ENCODE results near the gene HHATL.

Gene HHATL

DNA sequence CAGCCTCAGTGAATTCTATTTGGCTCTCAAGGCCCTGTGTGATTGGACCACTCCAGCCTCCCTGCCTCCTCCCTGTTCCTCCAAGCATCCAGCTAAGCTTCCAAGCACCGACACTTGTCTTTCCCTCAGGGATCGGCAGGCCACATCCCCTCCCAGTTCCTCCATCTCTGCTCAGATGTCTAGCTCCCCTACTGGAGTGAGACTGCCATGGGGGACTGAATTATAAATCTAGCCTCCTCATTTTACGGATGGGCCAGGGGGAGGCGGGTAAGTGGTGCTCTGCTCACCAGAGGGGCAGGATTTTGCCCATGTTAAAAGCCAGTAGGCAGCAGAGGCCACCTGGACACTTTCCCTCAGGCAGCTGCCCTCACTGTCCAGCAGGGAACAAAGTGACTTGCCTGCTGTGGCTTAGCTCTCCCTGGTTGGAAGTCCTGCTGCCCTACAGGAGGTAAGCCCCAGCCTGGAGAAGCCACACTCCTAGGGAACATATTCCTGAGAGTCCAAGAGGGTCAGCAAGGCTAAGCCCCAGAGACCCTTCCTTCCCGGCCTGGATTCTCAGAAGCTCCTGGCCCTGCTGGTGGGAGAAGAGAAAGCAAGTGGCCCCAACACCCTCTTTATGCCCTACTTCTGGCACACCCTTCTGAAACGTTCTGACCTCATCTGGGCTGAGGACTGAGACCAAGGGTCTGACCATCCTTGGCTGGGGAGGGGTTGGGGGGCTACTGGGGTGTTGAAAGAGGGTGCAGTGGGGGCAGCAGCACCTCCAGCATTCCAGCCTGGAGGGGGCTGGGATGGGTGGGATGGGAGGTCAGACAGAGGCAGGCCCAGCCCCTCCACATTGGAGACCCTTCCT, 9.1 kb upstream of the HHATL start:
- DNase-seq = no peak

DNA sequence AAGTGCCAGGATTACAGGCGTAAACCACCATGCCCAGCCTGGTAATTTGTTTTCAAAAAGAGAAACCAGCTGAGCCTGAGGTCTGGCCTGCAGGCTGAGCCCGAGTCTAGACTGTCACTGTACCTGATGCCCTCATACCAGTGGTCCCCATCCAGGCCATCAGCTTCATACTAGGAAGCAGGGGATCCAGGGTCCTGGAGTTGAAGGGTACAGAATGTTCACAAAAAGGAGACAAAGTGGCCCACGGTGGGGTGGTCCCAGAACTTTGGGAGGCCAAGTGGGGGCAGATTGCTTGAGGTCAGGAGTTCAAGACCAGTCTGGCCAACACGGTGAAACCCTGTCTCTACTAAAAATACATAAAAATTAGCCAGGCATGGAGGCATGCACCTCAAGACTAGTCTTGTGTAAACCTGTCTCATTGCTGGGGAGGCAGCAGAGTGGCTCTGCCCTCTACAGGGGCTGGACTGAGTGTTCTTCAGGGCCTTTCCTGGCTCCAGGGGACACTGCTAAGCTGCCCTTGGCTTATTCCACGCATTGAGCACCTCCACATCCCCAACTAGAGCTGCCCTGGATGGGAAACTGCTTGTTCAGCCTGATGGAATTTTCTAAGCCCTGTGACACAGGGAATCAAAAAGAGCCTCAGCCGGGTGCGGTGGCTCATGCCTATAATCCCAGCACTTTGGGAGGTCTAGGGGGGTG, 7.9 kb upstream of the HHATL start:
- DNase-seq = no peak

DNA sequence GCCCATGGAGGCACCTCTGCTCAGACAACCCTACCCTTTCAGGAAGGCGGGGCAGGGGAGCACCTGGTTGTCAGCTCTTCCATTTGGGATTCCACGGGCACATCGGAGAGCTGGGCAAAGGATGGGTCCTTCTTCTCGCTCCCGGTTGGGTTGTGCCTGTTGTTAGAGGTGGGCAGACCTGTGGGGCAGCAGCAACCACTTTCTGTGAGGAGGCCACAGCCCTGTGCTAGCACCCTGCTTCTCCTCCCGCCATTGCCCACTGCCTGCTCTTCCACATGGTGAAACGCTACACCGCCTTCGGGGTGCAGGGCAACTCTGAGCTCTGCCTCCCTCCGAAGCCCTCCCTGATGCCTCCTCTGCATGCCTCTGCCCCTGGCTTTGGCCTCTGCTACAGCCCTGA, 7.0 kb upstream of the HHATL start:
- DNase-seq = no peak

DNA sequence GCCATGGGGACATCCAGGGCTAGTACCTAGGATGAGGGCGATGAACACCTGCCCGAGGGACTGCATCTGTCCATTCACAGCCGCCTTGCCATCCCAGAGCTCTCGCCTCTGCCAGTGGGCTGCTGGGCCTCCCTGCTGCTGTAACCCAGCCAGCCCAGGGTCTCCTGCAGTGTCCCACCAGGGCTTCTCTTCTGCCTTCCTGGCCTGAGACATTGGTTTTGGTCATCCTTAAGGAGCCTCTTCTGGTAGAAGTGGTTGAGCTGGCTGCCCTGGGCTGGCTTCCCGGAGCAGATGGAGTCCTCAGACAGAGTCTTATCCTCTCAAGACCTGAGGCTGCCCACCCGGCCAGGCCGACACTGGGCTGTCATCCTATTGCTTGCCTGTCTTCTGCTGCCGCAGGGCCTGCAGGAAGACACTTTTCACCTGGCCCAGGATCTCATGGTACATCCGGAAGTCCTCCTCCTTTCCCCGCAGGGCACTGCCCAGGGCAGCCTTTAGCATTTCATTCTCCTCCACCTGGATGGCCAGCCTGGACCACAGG, 6.1 kb upstream of the HHATL start:
- DNase-seq = no peak

DNA sequence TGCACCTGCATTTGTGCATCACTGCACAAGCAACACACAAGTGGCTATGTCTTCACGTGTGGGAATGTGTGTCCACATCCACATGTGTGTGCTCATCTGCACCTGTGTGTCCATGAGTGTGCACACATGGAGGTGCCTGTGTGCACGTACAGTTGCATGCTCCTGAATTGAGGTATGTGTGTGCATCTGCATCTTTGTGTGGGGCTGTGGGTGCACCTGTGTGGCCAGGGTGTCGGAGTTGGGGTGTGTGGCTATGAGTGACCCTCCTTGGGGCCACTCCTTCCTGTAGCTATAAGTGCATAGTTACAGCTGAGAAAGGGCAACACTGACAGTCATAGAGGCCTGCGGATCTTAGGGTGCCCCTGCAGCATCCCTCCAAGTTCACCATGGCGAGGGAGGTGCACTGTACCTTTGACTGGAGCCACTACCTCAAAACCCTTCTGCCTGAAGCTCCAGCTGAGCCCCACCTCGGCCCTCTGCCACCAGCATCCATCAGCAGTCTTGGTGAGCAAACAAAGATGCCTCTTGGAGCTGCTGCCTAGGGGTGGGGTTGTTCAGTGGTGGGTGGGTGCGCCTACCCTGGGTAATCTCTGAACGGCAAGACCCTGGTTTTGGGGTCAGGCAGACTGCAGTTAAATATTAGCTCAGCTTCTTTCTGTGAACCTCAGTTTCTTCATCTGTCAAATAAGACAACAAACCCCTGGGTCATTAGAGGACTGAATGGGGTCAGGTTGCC, 5.2 kb upstream of the HHATL start:
- DNase-seq = no peak

DNA sequence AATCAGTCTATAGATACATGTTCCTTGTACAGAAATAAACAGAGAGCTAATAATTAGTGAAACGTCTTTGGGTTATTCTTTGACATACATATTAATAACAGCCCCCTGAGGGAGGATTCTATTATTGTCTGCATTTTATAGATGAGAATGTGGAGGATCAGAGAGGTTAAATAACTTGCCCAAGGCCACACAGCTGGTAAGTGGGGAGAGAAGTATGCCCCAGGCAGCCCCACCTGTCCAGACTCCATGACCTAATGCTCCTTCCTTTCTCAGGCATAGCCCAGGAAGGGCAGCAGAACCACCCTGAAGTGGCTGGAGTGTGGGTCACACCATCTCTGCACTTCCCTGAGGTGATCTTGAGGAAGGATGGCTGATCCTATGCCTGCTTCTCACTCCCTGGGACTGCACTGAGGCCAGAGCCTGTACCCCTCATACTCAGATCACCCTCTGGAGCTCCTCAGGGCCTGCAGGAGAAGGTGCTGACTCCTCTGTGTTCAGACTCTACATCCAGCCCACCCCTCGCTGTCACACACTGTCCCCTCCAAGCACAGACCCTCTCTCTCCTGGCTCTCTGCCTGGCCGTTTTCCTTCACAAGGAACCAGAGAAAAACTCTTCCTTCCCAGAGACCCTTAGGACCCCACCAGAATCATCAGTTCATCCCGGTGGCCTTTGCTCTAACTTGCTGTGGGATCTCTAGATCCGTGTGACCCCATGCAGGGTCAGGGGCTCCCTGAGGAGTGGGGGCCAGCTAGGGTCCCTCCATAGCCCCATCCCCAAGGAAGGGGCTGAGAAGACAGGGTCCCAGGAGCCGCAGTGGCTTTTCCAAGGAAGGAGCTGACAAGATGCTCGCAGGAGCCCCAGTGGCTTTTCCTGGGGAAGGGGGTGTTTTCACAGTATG, 4.4 kb upstream of the HHATL start:
- DNase-seq = no peak

DNA sequence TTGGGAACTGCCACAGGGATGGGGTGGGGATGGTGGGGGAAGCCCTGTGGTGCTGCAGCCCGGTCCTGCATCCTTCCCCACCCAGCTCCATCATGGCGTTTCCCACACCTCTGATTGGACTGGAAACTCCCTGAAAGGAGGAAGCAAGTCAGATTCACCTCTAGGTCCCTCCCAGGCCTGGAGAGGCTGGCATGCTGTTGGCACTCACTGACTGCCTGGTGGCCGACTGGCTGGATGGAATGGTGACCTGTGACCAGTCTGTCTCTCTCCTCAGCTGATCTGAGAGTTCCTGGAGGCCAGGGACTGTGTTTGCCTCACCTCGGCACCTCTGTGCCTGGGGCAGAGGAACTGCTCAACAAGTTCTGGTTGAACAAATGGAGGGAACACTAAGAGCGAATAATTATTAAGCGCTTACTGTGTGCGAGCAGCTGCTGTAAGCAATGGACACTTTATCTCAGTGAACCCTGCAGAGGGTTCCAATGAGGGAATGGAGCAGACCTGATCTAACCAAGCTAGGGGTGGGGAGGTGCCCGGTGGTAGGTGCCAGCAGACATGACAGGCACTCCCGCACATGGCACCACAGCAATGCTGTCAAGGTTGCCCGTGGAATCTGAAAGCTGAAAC, 3.5 kb upstream of the HHATL start:
- no peak for DNase-seq

DNA sequence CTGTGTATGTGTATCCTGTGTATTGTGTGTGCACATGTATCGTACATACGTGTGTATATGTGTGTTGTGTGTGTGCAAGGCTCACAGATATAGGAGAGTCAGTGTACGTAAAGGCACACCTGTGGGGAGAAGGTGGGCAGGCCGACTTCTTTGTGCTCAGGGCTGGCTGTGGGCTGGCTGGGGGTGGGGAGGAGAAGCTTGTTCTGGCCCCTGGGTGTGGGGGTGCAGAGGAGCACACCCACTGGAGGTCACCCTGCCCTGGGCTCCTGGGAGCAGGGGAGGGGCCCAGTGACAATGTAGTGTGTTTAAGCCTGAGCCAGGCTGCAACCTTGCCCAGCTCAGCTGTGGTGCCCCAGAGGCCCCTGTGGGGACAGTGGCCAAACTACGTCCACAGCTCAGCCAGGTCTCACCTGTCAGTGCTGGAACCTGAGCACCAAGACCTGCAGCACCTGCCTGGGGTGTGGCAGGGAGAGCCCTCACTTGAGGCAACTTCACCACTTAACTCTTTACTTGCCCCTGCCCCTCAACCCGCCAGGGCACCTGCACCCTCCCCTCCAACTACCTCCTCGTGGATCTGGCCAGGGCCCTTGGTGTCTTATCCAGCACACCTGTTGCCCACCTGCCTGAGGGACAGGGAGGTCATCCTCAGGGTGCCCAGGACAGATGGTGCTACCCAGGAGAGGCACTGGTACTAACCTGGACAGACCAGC, 2.6 kb upstream of the HHATL start:
- DNase-seq = no peak

DNA sequence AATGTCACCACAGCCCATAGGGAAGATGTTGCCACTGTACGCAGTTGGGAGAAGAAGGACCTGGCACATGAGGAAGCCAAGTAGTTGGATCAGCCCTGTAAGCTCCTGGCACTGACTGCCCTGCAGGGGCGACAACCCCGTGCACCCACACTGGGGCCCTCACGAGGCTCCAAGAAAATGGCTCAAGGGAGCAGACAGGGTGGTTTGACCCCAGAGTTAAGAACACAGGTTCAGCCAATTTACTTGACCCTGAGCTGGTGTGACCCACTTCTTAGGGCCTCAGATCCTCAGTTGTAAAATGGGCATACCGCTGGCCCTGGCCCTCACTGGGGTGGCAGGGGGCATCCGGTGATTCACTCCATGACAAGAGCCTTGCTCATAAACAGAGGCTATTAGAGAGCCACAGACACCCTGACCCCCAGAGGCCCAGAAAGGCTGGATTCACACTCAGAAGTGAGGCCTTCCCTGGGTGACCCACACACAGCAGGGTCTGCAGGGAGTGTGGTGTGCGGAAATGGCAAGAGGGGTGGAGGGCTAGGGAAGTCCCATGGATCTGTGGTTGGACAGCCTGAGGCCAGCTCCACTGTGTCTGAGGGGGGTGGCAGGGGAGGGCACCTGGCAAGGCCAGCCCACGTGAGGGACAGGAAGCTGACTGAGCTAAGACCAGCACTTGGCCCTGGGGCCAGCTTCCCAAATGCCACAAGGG, 1.7 kb upstream of the HHATL start:
- no peak for DNase-seq

DNA sequence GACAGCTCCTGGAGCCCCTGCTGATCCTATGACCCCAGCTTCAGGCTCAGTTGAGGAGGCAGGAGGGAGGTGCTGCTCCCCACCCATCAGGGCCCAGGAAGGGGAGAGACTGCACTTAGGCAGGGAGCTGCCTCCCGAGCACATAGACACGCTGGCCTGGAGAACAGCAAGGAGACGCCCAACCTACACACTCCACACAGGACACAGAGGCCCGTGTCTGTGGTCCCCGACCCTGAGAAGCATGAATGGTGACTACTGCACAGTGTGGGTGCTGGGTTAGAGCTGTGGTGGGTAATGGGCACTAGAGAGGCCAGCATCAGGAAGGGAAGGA, 1.1 kb upstream of the HHATL start:
- no peak for DNase-seq

DNA sequence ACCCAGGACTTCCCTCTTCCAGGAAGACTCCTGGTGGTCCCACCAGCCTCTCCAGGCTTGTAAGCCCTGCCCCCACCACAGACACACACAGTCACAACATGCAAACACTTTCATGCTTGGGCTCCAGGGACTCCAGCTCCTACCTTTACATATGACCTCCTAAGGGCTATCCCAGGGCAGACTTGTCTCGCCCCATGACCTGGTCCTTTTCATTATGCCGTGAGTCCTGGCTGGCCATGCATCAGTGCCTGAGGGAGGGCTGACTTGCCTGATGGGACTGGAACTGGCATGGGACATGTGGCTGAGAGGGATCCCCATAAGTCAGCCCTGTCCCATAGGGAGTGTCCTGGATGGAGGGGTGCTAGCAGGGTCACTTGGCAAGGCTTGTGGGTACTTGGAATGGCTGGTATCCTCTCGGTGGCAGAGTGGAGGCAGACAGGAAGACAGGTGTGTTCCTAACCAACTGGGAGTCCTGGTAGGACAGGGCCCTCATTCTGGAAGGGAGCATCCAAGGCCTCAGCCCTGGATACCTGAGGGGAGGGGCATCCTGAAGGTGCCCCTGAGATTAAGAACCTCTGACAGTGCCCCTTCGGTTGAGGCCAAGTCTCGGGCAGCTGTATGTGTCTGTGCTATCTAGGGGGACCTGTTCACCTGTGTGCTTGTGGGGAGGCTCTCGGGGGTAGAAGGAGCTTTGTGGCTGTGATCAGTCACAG, 540 bp upstream of the HHATL start:
- no peak for DNase-seq

DNA sequence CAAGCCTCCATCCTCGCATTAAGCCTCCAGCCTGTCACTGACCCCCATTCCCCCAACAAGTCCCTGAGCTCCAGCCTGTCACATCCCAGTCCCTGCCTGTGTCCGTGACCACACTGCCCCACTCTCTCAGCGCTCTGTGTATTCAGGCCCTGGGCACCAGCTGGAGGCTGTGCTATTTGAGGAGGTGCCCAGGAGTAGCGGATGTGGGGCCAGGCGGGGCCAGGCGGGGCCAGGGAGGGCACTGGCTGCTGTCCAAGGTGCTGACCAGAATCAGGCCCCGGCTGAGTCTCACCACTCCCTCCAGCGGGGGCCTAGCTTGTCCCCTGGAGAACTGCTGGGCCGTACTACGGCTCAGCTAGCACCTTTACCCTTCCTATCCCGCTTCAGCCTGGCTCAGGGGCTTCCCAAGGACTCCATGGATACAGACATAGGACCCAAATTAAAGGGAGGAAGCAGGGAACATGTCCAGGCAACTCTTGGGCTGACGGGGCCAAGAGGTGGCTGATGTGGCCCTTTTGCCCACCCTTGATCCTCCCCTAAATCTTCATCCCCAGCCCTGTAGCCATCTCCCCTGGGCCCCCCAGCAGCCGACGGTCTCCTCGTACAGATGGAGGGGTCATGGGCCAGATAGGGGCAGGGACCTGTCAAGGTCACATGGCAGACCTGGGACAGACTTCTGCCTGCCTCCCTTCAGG, 1.1 kb downstream of the HHATL start:
- DNase-seq = peak; percentile 48

DNA sequence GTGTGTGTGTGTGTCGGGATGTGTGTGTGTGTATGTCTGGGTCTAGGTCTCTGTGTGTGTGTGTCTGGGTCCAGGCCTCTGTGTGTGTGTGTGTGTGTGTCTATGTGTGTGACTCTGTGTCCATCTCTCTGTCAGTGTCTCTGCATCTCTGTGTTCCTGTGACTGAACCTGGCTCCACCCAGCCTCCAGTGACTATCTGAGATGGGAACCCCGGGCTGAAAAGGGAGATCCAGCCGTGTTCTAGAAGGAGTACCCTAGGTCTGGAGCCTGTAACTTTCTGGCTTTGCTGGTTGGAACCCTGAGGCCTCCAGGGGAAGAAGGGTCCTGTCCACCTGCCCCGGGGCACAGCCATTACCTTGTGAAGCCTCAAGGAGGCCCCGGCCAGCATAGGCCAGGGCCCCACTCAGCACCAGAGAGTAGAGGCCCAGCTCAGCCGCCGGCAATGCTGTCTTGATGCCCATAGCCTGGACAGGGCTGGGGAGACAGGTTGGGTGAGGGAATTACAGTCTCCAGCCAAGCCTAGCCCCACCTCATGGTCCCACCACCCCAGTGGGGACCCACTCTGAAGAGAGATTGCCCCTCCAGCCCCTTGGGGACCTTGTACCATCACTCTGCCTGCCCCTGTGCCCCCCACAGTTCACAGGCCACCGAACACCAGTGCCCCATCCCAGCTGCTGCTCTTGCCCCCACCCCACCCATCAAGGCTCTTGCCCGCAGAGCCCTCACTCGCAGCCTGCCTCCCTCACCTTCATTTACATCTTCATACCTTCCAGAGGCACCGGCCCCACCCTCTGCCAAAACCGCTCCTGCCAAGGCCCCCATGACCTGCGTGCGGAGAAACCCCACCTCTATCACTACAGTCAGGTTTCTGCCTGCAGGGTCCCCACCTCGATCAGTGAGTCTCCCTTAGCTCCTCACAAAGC, 2.0 kb downstream of the HHATL start:
- DNase-seq = no peak

DNA sequence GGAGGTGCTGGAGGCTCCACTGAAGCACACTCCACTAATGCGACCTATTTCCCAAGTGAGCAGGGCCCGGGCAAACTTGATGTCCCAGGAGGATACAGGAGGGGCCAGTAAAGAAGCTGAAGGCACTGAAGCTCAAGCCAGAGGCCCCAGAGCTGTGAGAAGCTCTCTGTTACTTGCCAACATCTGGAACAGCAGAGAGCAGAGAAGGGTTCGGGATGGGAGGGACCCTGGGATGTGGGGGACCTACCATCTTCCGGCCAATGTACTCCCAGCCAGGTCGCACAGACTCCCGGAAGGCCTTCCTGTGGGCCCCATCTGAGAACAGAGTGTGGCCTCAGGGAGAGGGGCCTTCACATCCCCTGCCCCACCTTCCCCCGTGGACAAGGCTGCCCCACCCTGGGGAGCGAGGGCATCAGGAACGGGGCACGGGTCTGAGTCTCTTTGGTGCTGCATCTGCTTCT, 3.1 kb downstream of the HHATL start:
- no peak for DNase-seq

DNA sequence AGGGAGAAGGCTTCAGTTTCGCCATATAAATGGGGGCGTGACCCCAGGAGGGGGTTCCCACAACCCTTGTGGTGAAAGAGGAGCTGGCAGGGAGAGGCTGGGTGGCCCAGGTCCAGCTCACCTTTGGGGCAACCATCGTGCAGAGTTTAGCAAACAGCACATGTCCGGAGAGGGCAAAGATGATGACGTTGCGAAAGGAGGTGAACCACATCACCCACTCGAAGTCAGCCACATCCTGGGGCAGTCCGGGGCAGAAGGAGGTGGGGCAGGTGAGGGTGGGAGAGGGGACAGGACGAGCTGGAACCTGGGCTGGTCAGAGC, 3.7 kb downstream of the HHATL start:
- DNase-seq = no peak

DNA sequence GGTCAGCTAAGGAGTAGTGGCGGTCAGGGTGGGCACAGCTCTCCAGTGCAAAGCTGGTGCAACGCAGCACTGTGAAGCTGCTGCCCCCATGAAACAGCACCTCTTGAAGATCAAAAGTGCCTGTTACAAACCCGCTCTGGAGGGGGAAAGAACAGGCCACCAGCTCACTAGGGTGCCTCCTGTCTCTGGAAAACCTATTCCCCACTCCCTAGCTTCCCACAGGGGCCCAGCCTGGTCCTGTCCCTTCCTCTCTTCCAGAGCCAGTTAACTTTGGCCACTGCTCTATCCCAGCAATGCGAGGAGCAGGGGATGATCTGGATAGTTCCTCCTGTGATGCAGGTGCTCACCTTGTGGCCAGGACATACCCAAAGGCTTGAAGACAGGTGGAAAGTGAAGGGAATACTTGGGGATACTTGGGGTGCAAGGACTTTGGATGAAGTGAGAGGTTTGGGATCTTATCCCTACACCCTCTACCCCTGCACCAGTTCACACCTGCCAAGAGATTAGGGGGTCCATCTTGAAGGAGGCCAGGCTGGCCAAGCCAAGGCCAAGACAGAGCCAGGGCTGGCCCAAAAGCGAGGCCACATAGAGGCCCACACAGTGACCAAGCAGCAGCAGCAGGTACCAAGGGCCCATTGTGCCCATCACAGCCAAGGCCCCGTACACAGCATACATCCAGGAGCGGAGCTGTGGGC, 4.2 kb downstream of the HHATL start:
- no peak for DNase-seq

DNA sequence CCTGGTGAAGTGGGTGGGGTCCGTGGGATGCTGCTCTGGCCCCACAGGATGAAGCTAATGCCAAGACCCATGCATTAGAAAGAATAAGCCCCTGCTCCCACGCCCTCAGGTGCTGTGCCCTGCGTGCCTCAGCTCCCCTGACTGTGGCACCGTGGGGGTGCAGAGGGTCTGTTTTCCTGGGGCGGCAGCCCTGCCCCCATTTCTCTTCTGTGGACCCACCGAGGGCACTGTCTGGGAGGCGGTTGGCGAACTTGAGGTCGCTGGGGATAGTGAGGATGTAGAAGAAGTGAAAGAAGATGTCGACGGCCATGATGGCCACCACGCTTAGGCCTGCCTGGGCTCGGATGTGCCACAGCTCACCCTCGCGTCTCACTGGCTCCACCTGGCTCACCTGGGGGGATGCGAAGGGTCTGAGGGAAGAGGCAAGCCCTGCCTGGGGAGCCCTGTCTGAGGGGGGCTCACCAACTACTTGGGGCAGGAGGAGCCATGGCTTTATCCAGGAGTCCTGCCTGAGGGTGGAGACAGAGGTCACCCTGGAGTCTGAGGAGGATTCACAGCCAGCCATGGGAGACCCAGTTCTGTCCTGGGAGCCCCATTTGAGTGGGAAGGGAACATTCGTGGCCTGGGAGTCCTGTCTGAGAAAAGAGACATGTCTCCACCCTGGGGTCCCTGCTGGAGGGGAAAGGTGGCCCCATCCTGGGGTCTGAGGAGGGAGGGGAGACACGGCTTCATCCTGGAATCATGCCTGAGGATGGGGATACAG, 5.1 kb downstream of the HHATL start:
- no peak for DNase-seq
